ENCODE measurements around the gene TTLL5. TPM values are rescaled to one million over a fixed set of nuclear protein-coding genes. Genes with fewer than 3 reads are reported as not detected.

TTLL5 gene
- total and polyA plus RNA-seq, 9 of the 15 experiments (the other 6 are each of a cell fraction or from before 2014, with no cell fraction given), result 4.1 to 18.9 (median 12.6) TPM

DNA sequence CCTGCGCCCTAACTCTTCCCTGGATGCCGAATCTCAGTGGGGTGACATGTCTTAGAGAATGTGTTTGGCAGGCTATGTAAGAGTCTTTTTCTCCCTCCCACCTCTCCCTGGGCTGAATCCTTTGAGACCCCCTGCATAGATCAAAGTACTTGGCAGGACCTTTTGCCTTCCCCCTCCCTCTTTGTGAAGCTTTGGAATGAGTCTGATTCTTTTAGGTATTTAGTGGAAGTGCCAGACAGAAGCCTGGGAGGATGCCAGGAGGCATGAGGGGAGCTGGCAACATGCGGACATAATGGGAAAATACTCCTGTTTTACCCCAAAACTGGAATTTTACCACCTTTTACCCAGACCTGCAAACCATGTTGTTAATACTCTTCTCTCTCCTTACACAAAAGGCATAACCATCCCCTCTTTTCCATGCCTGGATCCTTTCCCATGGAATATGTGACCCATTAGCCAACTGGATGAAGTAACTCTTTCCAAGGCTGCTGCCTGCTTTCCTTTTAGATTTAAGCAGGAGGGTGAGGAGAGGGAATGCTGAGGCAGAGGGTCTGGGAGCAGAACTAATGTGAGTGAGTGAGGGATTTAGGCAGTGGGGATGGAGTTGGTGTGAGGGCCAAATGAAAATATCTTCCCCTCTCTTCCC is 41.7 kb downstream of the TTLL5 start:
- H3K4me1 ChIP-seq (replicated peaks in 1 of 2; ENCODE audit: control insufficient read depth in 2 of 2, insufficient read depth in 2 of 2, low read length in 2 of 2), result no peaks in the 10 kb centered on the region
- H3K27ac ChIP-seq (ENCODE audit: extremely low read depth, low read depth, low read length), result no peak overlapping the region
- H3K27me3 ChIP-seq (ENCODE audit: control insufficient read depth in 2 of 2, insufficient read depth in 2 of 2, low read length in 2 of 2), result no peaks in the 10 kb centered on the region
- H3K4me3 ChIP-seq, result no peak overlapping the region
- in situ Hi-C loops (cut with MboI) (loop anchor here (25.0 kb wide), 1 partner anchor 685 kb away; the partner anchor contains the start of gene ESRRB), intact Hi-C loops (cut with micrococcal nuclease) (loop anchor here (10.0 kb wide), 1 partner anchor 682 kb away; no protein-coding TSS in a partner anchor)
- ChIA-PET POLR2A (interaction anchor here (0.6 kb wide), 1 partner anchor 142 kb away, joined by 3 read pairs; no protein-coding TSS in a partner anchor), CTCF (ENCODE audit: low intra/inter-chr PET ratio) (no interaction called here)
- no peaks in the 10 kb centered on the region for H3K79me2 ChIP-seq (ENCODE audit: control insufficient read depth, insufficient read depth, low read length)
- DNase-seq (ENCODE audit: extremely low read depth in 1 of 4, low spot score in 3 of 4), result no peak
- H3K9ac ChIP-seq (ENCODE audit: insufficient read depth in 1 of 2, low read depth in 2 of 2, low read length in 2 of 2), result no peak overlapping the region
- no peak for FAIRE-seq
- BruUV-seq (replicated peaks), result no TSS peak
- 91% methylated on average over 3 of the region's 3 CpGs for WGBS (ENCODE audit: insufficient coverage, low coverage, missing lambda C conversion rate)
- H3K9me1 ChIP-seq (ENCODE audit: control insufficient read depth, insufficient read depth, low read length), result no peaks in the 10 kb centered on the region
- ATAC-seq, result no peak
- H4K20me1 ChIP-seq (replicated peaks; ENCODE audit: control insufficient read depth, insufficient read depth, low read length), result no peaks in the 10 kb centered on the region
- H3K36me3 ChIP-seq (ENCODE audit: control insufficient read depth, insufficient read depth, low read length), result peaks cover 14% of the 10 kb centered on the region; the same call in 1 of the 3 replicates
- H2AFZ ChIP-seq (ENCODE audit: low read depth, low read length), result no peak overlapping the region
- H3K9me3 ChIP-seq (replicated peaks; ENCODE audit: control insufficient read depth, insufficient read depth, low read depth, low read length), result no peaks in the 10 kb centered on the region
- H3K4me2 ChIP-seq (ENCODE audit: insufficient read depth, low read length), result no peak overlapping the region
- TF ChIP-seq ATF2 (CRISPR knock-in tag; IDR thresholded peaks at IDR 0.05) (no peak), CBFA2T2 (conservative IDR thresholded peaks at IDR 0.05) (no peak), NCOA6 (IDR thresholded peaks at IDR 0.05) (no peak), ZNF507 (tag; conservative IDR thresholded peaks at IDR 0.05) (no peak), GTF2E2 (tag; IDR thresholded peaks at IDR 0.05) (no peak), POLR2H (tag; IDR thresholded peaks at IDR 0.05; ENCODE audit: low read depth) (no peak), ZNF41 (CRISPR knock-in tag; conservative IDR thresholded peaks at IDR 0.05) (no peak), HNRNPL (IDR thresholded peaks at IDR 0.05; ENCODE audit: low read depth, low read length) (no peak), SRF (CRISPR knock-in tag; IDR thresholded peaks at IDR 0.05) (no peak), LCOR (CRISPR knock-in tag; IDR thresholded peaks at IDR 0.05) (no peak), ZNF280B (CRISPR knock-in tag; IDR thresholded peaks at IDR 0.05) (no peak), SRSF3 (IDR thresholded peaks at IDR 0.05; ENCODE audit: insufficient read depth, low read length) (no peak), NCOA2 (IDR thresholded peaks at IDR 0.05; ENCODE audit: partially characterized antibody in 2 of 2) (no peak), L3MBTL2 (IDR thresholded peaks at IDR 0.05) (no peak)
- TF ChIP-seq, protein P1, sequence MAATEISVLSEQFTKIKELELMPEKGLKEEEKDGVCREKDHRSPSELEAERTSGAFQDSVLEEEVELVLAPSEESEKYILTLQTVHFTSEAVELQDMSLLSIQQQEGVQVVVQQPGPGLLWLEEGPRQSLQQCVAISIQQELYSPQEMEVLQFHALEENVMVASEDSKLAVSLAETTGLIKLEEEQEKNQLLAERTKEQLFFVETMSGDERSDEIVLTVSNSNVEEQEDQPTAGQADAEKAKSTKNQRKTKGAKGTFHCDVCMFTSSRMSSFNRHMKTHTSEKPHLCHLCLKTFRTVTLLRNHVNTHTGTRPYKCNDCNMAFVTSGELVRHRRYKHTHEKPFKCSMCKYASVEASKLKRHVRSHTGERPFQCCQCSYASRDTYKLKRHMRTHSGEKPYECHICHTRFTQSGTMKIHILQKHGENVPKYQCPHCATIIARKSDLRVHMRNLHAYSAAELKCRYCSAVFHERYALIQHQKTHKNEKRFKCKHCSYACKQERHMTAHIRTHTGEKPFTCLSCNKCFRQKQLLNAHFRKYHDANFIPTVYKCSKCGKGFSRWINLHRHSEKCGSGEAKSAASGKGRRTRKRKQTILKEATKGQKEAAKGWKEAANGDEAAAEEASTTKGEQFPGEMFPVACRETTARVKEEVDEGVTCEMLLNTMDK (IDR thresholded peaks at IDR 0.05; ENCODE audit: borderline replicate concordance, insufficient read depth, low read depth, low read length, poor library complexity, severe bottlenecking), result no peak
- TF ChIP-seq, protein P2, sequence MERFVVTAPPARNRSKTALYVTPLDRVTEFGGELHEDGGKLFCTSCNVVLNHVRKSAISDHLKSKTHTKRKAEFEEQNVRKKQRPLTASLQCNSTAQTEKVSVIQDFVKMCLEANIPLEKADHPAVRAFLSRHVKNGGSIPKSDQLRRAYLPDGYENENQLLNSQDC (CRISPR knock-in tag; IDR thresholded peaks at IDR 0.05), result no peak
